Inflammatory macrophage treated with lipopolysaccharide for 1 hour (primary cell): ENCODE results near the gene NAA80.
A peak's percentile ranks its signal among the peaks of the same experiment; 100 is the strongest.

Source experiments
- DNase-seq, 2 donors: peaks; one replicate each; pipeline ENCODE4 v3.0.0-alpha.2; 2020 to 2022

Gene NAA80

GRCh38 chr3:50298836-50299637 is at the start of gene NAA80, which contains the start of gene HYAL3:
TSS of gene NAA80 (minus strand) at chr3:50299405. CDS start at chr3:50297463, 1,942 bp downstream.
TSS of gene HYAL3 (minus strand) at chr3:50299405. CDS start at chr3:50295602, 3,803 bp downstream.
- DNase-seq: peak; percentile 99 to 100

GRCh38 chr3:50347187-50347813 is 48.1 kb upstream of the NAA80 start:
- peak; percentile 53 to 79 for DNase-seq

GRCh38 chr3:50345586-50346234 is 46.5 kb upstream of the NAA80 start, which contains the start of gene ZMYND10:
TSS of gene ZMYND10 (minus strand) at chr3:50345732. CDS start at chr3:50345579, 153 bp downstream.
- DNase-seq: peak; percentile 72 to 88

GRCh38 chr3:50345008-50345407 is 45.8 kb upstream of the NAA80 start:
- DNase-seq: no peak

GRCh38 chr3:50342813-50343633 is 43.8 kb upstream of the NAA80 start:
- no peak for DNase-seq

- no peak for DNase-seq
Measured at GRCh38 chr3:50341996-50342650, 42.9 kb upstream of the NAA80 start.

GRCh38 chr3:50341537-50341936 is 42.3 kb upstream of the NAA80 start:
- DNase-seq: no peak

- DNase-seq: peak; percentile 57 to 72
Measured at GRCh38 chr3:50340448-50341329, 41.5 kb upstream of the NAA80 start, which contains the start of gene RASSF1. TSS of gene RASSF1 (minus strand) at chr3:50340836. CDS start at chr3:50340805, 31 bp downstream.

GRCh38 chr3:50340147-50340447 is 40.9 kb upstream of the NAA80 start:
- no peak for DNase-seq

- no peak for DNase-seq
Measured at GRCh38 chr3:50339485-50340146, 40.4 kb upstream of the NAA80 start.

- peak in 1 of 2 donors; percentile 56 for DNase-seq
Measured at GRCh38 chr3:50338965-50339364, 39.8 kb upstream of the NAA80 start.

GRCh38 chr3:50337175-50337861 is 38.1 kb upstream of the NAA80 start:
- peak; percentile 99 for DNase-seq

- no peak for DNase-seq
Measured at GRCh38 chr3:50336452-50337174, 37.4 kb upstream of the NAA80 start.

GRCh38 chr3:50334339-50335075 is 35.3 kb upstream of the NAA80 start:
- no peak for DNase-seq

GRCh38 chr3:50333744-50334328 is 34.6 kb upstream of the NAA80 start:
- no peak for DNase-seq

GRCh38 chr3:50331364-50331907 is 32.2 kb upstream of the NAA80 start:
- no peak for DNase-seq

- no peak for DNase-seq
Measured at GRCh38 chr3:50330330-50330729, 31.1 kb upstream of the NAA80 start.
